Activated CD4-positive, CD25-positive, alpha-beta regulatory T cell treated with anti-CD3 and anti-CD28 coated beads, Interleukin-2, amount 50 U/mL, for 16 hours (primary cell): ENCODE measurements around the gene KLHL18.
"Not testable (repeated sequence)": the region's sequence is repeated elsewhere in the genome, so short reads cannot be mapped to it uniquely, and the experiment has no call there.

Source experiments
- DNase-seq: peaks from one replicate; pipeline ENCODE4 v3.0.0-alpha.2; 2020; ENCODE audit warnings: low read depth, low spot score

KLHL18 gene

DNA sequence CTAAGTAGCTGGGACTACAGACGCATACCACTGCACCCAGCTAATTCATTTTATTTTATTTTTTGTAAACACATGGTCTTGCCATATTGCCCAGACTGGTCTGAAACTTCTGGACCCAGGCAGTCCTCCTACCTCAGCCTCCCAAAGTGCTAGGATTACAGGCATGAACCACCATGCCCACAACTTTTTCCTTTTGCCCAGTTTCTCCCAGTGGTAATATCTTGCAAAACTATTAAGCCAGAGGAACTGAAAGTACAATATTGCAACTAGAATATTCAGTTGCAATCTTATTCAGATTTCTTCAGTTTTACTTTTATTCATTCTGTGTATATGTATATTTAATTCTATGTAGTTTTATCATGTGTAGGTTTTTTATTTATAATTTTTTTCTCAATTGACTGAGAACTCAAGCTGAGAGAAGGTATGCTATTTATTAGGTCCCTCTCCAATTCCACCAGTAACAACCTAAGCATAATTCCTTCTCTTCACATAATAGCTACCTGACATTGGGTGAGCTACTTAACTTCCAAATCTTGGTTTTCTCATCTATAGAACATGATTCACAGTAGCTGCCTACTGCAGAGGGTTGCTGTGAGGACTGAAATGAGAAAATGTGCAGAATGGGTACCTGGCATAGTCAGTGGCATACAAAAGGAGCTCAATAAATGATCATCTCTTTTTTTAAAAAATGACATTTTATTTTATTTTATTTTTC is 30.8 kb downstream of the KLHL18 start:
- no peak for DNase-seq

GRCh38 chr3:47314056-47314764 is 31.5 kb downstream of the KLHL18 start:
- no peak for DNase-seq

GRCh38 chr3:47315069-47315647 is 32.4 kb downstream of the KLHL18 start:
- DNase-seq, result no peak

DNA sequence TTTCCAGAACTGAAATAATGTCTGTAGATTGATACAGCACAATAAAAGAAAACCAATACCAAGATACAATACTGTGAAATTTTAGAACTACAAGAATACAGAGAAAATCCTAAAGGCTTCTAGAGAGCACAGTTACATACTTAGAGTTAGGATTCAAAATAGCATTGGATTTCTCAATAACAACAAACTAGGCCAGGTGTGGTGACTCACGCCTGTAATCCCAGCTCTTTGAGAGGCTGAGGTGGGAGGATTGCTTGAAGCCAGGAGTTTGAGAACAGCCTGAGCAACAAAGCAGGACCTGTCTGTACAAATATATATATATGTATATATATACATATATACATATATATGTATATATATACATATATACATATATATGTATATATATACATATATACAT is 33.4 kb downstream of the KLHL18 start:
- DNase-seq, result not testable (repeated sequence)

- no peak for DNase-seq
Measured at GRCh38 chr3:47318916-47319315, 36.2 kb downstream of the KLHL18 start.

DNA sequence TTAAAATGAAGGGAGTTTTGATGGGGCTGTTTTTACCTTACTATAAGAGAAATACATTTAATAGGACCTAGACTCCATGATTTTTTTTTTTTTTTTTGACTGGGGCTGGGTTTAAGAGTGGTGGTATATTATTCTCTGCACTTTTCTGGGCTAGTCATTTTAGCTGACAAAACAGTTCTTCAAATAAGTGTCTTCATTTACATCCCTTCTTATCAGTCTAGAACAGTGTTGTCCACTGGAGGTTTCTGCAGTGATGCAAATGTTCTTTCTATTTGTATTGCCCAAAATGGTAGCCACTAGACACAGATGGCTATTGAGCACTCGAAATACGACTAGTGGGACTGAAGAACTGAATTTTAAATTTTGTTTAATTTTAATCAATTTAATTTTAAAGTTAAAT is 37.2 kb downstream of the KLHL18 start:
- no peak for DNase-seq

- no peak for DNase-seq
Measured at GRCh38 chr3:47323431-47324277, 40.9 kb downstream of the KLHL18 start.

DNA sequence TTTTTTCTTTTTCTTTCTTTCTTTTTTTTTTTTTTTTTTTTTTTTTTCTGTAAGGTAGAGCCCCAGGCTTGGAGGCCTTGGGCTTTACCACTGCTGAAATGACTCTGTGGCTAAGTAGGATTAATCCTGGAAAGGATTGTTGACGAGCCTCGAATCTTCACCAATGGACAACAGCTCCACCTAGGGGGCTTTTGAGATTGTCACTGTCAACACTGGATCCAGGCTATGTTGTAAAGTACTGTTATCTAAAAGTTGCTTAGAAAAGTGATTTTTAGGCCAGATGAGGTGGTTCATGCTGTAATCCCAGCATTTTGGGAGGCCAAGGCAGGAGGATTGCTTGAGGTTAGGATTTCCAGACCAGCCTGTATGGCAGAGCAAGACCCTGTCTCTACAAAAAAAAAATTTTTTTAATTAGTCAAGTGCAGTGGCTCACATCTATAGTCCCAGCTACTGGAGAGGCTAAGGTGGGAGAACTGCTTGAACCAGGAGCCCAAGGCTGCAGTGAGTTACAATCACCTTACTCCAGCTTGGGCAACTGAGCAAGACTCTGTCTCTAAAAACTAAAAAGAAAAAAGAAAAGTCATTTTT is 41.6 kb downstream of the KLHL18 start:
- peak; percentile 26 for DNase-seq

- no peak for DNase-seq
Measured at GRCh38 chr3:47333907-47334306, 51.2 kb downstream of the KLHL18 start.

DNA sequence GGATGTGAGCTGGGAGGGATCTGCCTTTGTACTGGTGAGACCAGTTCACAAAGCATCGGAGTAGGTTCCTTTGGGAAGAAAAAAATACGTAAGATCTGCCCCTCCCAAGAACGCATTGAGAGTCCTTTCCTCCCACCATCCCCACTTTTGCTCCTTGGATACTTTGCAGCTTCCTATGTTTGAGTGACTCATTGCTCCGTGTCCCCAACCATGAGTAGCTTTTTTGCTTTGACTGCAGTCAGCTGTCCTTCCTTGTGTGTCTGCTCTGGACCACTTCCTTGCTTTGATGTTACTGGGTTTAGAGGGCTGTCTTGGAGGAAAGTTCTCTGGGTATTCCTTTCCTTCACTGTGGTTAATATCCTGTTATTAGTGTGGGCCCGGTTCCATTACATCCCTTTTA is 54.9 kb downstream of the KLHL18 start:
- DNase-seq, result no peak

- no peak for DNase-seq
Measured at GRCh38 chr3:47339951-47340350, 57.2 kb downstream of the KLHL18 start.

DNA sequence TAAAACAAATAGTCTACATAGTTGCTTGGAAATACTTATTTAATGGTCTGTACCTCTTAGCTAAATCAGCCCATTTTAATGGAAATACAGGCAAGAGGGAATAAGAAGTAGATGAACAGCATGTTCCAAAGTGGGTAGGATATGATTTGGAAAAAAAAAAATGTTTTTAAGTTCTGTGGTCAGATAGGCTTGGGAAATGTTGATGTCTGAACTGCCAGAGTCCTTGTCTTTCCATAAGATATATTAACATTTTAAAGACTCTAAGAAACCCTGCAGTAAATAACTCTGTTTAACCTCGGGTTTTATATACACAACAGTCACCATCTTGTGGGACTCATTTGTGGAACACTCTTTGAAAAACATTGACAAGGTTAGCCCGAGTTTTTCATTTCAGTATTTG is 58.1 kb downstream of the KLHL18 start:
- no peak for DNase-seq

DNA sequence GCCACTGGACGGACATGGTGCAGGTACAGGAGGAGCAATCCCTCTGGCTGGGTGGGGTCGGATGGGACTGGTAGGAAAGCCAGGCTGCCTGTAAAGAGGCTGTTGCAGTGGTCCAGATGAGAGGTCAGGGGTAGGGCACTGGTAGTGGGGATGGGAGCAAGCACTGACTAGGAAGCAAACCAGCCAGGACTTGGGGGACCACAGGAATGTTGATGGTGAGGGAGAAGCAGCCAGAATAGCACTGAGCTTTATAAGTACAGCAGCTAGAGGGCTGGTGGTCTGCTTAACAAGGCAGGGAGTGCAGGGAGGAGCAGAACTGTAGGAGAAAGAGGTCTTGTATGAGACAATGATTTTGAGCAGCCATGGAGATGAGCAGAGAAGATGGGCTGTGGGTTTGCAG is 59.4 kb downstream of the KLHL18 start:
- DNase-seq, result no peak

- DNase-seq, result no peak
Measured at GRCh38 chr3:47342812-47343211, 60.1 kb downstream of the KLHL18 start.

DNA sequence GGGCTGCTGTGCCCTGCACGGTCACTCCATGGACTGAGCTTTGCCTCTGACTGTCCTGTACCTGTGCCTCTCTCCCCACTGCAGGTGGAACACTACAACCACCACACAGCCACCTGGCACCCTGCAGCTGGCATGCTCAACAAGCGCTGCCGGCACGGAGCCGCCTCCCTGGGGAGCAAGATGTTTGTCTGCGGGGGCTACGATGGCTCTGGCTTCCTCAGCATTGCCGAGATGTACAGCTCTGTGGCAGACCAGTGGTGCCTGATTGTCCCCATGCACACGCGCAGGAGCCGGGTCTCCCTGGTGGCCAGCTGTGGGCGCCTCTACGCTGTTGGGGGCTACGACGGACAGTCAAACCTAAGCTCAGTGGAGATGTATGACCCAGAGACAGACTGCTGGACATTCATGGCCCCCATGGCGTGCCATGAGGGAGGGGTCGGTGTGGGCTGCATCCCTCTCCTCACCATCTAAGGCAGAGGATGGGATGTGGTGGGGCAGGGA is 60.8 kb downstream of the KLHL18 start:
- no peak for DNase-seq

GRCh38 chr3:47344971-47345370 is 62.2 kb downstream of the KLHL18 start:
- no peak for DNase-seq

DNA sequence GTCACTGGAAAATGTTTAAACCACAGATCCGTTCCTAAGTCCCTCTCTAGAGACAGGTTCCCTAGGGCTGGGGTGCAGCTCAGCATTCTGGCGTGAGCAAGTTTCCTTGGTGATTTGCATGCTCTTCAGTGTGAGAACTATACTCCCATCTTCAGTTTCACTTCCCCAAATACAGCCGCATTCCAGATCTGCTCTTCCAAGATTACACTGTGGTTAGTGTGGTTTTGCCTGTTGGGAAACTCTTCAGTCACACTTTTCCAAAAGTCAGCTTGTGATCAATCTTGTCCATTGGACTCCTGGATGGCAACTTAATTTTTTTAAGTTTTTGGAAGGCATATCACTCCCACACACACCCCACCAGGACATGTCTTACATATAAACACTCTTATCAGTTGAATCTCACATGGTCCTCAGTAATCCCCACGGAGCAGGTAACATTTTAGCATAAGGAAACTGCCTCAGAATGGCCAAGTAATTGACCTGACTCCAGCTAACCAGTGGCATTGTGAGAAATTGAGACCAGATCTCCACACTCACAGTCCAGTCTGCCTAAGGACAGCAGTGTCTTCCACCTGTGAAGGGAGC is 64.6 kb downstream of the KLHL18 start:
- no peak for DNase-seq

GRCh38 chr3:47348411-47349154 is 65.8 kb downstream of the KLHL18 start:
- no peak for DNase-seq

- no peak for DNase-seq
Measured at GRCh38 chr3:47355010-47355409, 72.3 kb downstream of the KLHL18 start.

- DNase-seq, result no peak
Measured at GRCh38 chr3:47356201-47356600, 73.5 kb downstream of the KLHL18 start.
